Measurements from ENCODE around the gene THBS3.

- TF ChIP-seq CTCF (conservative IDR thresholded peaks at IDR 0.05; ENCODE audit: low read length) (no peak), EZH2phosphoT487 (IDR thresholded peaks at IDR 0.05; ENCODE audit: borderline replicate concordance) (no peak)
Observed at GRCh38 chr1:155251566-155251965, 43.9 kb upstream of the THBS3 start.

Measured in Loucy (cell line).